SKM-1 treated with dmso at 0.1 percent for 144 hours (cell line): ENCODE results near the gene TAF1C.

Experiments used
- DNase-seq: peaks from one replicate; lab custom pipeline; 2025; ENCODE audit not compliant: unreplicated experiment; lab: John Stamatoyannopoulos, UW

The TAF1C gene

GRCh38 chr16:84159007-84159406, 27.9 kb downstream of the TAF1C start:
- no peak for DNase-seq

GRCh38 chr16:84156342-84156784, 30.5 kb downstream of the TAF1C start:
- DNase-seq: no peak

GRCh38 chr16:84155771-84156170, 31.1 kb downstream of the TAF1C start:
- DNase-seq: no peak

- no peak for DNase-seq
Observed at GRCh38 chr16:84155226-84155625, 31.6 kb downstream of the TAF1C start.

- no peak for DNase-seq
Observed at GRCh38 chr16:84153660-84154214, 33.1 kb downstream of the TAF1C start.

- no peak for DNase-seq
Observed at GRCh38 chr16:84150926-84151325, 35.9 kb downstream of the TAF1C start.

GRCh38 chr16:84144859-84145639, 41.8 kb downstream of the TAF1C start, which contains the start of the genes DNAAF1 and HSDL1:
Gene DNAAF1, plus strand, starts transcription at chr16:84145308. Its CDS starts 133 bp downstream, at chr16:84145441.
Gene HSDL1, minus strand, starts transcription at chr16:84145177. Its CDS starts 13,856 bp downstream, at chr16:84131321.
- DNase-seq: peak; percentile 67

GRCh38 chr16:84144209-84144858, 42.5 kb downstream of the TAF1C start:
- no peak for DNase-seq

GRCh38 chr16:84143784-84144199, 43.1 kb downstream of the TAF1C start:
- DNase-seq: no peak

GRCh38 chr16:84143081-84143480, 43.8 kb downstream of the TAF1C start:
- DNase-seq: no peak

- DNase-seq: no peak
Observed at GRCh38 chr16:84141143-84141670, 45.6 kb downstream of the TAF1C start.

- DNase-seq: no peak
Observed at GRCh38 chr16:84139628-84140258, 47.1 kb downstream of the TAF1C start.

- no peak for DNase-seq
Observed at GRCh38 chr16:84138824-84139627, 47.8 kb downstream of the TAF1C start.

GRCh38 chr16:84138500-84138823, 48.4 kb downstream of the TAF1C start:
- DNase-seq: no peak

- no peak for DNase-seq
Observed at GRCh38 chr16:84137769-84138357, 49.0 kb downstream of the TAF1C start.

GRCh38 chr16:84137287-84137686, 49.6 kb downstream of the TAF1C start:
- no peak for DNase-seq

- DNase-seq: no peak
Observed at GRCh38 chr16:84136331-84137125, 50.3 kb downstream of the TAF1C start.

GRCh38 chr16:84132527-84133285, 54.2 kb downstream of the TAF1C start:
- no peak for DNase-seq

GRCh38 chr16:84131117-84131516, 55.7 kb downstream of the TAF1C start:
- no peak for DNase-seq
